NCI-H82 (cell line): ENCODE results near the gene CTNNA3.

Experiments
- DNase-seq: peaks from one replicate; lab custom pipeline; 2025; lab: John Stamatoyannopoulos, UW

Gene CTNNA3

DNA sequence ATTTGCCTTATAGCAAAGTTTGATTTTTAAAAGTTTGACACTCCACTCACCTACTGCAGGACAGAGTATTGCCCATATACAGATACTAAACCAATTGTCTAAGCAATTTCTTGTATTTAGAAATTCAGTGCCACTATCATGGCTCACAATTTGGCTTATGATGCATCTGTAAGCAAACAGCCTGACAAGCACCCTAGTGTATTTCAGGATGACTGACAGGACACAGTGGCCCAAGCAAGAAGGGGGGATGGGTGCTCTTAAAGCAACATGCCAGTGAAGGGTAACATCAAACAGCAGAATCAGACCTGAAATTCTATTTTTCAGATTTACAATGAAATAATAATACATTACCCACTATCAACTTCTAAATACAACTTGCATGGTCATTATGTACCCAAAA lies 30.5 kb downstream of the CTNNA3 start:
- peak; percentile 45 for DNase-seq

- DNase-seq: no peak
These were observed 31.1 kb downstream of the CTNNA3 start for GRCh38 chr10:67664942-67665341.

GRCh38 chr10:67663449-67664087 lies 32.4 kb downstream of the CTNNA3 start:
- no peak for DNase-seq

GRCh38 chr10:67662415-67662814 lies 33.6 kb downstream of the CTNNA3 start:
- DNase-seq: no peak

- no peak for DNase-seq
These were observed 36.5 kb downstream of the CTNNA3 start for GRCh38 chr10:67659497-67659896.

DNA sequence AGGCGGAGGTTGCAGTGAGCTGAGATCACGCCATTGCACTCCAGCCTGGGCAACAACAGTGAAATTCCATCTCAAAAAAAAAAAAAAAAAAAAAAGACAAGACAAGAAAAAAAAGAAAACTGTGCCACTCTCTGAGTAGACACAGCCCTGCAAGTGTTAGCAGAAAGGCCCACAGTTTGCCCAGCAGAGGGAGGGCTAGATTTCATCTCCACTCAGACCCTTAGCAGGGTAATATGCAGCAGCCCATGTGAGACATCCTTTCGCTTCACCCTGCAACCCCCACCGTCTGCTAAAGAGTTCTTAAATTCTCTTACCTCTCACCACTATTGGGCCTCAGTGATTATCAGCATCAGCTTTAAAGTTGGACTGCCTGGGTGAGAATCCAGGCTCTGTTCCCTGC lies 38.2 kb downstream of the CTNNA3 start:
- peak; percentile 38 for DNase-seq

- no peak for DNase-seq
These were observed 45.4 kb downstream of the CTNNA3 start for GRCh38 chr10:67650558-67650957.

- no peak for DNase-seq
These were observed 47.3 kb downstream of the CTNNA3 start for GRCh38 chr10:67648613-67649229.

DNA sequence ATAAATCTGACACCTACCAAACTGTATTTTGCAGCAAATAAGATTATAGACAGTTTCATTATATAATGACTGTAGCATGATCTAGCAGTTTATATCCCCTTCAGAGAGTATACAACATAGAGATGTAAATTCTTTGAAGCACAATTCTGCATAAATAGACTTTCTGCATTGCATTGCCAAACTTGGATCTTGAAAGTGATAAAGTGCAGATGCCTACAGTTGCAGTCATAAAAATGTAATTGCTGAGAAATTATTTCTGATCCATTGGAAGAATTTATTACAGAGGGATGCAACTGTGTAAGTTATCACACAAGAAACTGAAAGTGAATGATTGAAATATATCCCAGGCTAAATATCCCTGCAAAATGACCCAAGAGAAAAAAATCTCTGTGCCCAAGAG lies 65.1 kb downstream of the CTNNA3 start:
- DNase-seq: no peak

DNA sequence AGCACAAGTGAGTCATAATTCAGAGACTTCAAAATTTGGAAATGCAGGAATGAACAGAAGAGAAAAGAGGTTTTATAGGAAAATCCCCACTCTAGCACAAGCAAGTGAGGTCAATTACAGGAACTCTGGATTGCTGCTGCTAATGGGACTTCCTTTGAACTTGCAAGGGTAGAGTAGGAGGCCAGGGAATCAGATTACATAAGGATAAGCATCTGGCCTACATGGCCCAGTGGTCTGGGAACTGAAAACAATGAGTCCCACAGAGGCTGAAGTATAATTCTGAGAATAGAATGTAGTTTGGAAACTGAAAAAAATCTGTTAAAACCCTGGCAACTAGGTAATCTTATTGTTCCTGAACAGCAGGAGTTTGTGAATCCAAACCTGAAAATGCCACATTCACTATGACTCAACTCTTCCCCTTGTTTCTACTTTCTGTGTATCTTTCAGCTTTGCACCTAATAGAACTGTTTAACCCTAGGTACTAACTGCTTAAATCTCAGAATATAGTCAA lies 66.5 kb downstream of the CTNNA3 start:
- DNase-seq: peak; percentile 26

- DNase-seq: no peak
These were observed 73.0 kb downstream of the CTNNA3 start for GRCh38 chr10:67622984-67623383.

DNA sequence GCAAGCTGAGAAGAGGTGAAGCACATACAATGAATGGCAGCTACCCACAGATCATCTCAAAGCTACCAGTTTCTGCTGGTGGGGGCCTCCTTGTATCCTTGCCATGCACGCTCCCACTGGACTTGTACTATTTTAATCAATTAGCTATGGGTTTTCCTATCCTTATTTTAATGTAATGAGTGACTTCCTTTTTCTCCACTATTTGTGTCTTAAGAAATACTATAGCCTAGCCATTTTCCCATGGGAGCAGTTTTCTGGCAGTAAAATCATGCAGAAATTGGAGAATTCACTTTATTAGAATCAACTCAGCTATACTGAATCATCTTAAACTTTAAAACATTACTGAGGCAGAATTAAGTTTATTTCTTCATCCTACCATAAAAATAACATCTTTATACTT lies 73.5 kb downstream of the CTNNA3 start:
- no peak for DNase-seq

DNA sequence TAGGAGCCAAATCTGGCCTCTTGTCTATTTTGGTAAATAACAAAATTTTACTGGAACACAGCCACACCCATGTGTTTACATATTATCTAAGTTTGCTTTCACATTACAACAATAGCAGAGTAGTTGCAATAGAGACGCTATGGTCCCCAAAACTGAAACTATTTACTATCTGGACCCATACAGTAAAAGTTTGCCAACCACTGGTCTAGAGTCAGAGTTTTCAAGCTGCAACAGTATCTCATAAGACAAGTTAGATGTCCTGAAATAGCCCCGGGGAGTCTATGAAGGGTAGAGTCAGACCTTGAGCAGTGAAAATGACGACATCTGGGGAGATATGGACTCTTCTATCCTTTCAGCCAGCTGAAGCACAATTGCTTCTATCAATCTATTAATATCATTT lies 74.2 kb downstream of the CTNNA3 start:
- no peak for DNase-seq

GRCh38 chr10:67618116-67618515 lies 77.9 kb downstream of the CTNNA3 start:
- no peak for DNase-seq

- DNase-seq: no peak
These were observed 83.1 kb downstream of the CTNNA3 start for GRCh38 chr10:67612577-67613537.

DNA sequence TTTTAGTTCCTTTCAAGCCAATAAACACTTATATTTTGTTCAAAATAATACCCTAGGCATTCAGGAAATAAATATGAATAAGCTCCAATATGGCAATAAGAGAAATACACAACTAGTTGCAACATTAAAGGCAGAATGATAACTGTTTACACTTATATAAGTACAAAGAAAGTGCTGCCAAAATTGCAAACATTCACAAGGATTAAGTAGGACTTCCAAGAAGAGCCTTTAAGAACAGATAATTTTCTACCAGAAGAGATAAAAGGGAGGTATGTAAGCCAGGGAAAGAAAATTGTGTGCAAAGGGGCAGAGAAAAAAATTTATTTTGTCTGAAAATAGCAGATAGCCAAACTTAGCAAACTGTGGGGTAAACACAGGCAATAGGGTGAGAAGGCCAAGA lies 83.8 kb downstream of the CTNNA3 start:
- no peak for DNase-seq

DNA sequence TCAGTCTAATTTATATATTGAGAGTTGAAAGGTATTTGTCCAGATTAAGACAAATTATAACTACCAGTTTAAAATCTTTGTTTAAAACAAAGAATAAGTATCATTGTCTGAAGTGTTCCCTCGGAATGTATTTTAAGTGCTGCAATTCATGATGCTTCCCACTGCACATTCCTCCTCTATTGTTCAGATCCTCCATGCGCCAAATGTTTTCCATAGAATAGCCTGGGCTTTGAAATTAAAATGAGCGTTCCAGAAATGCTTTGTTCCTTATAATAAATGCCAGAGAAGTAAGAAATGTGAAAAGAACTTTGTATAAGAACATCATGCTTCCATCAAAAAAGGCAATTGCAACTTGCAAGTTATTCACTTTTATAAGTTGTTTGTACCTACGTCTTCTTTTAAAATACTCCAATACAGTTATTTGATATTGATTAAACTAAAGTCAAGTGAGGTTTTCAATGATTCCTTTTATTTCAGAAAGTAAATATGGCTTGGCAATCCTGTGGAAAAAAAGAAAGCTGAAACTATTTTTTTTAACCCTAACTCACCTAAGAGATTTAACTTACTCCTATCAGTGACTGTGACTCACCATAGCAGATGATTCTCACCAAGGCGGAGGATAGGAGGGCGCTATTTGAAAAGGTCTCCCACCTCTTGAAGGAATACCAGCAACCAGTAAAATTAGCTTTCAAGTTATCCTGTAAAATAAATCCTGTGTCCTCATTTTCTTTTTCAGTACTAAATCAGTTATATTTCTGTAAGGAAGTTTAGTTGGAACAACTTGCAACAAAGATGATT lies 85.8 kb downstream of the CTNNA3 start:
- DNase-seq: no peak

DNA sequence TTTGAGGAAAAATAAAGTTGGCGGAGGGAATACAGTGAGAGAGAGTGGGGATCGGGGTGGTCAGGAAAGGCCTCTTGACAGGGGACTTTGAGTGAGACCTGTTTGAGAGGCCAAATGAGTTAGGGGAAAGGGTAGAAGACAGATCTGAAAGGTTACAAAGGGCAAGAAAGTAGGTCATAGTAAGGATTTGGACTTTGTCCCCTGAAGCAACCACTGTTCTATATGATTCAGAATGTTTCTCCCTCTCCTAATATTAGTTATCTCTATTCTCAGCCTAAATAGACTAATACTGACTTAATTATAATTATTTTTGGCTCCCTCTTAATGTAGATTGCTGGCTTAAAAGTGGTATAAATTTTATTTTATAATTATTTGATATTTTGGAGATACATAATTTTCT lies 88.0 kb downstream of the CTNNA3 start:
- no peak for DNase-seq

DNA sequence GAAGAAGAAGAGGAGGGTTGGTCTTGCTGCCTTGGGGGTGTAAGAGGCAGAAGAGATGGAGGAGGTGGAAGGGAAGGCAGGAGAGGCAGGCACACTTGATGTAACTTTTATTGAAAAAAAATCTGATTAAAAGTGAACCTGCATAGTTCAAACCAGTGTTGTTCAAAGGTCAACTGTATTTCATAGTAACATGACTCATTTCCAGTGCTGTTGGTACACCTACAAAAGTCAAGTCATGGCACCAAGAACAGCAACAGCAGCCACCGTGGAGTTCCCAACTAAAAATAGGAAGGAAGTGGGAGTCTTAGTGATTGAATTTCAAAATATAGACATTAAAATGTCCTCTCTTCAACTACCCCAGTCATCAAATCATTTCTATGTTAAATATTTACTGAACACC lies 88.5 kb downstream of the CTNNA3 start:
- no peak for DNase-seq

DNA sequence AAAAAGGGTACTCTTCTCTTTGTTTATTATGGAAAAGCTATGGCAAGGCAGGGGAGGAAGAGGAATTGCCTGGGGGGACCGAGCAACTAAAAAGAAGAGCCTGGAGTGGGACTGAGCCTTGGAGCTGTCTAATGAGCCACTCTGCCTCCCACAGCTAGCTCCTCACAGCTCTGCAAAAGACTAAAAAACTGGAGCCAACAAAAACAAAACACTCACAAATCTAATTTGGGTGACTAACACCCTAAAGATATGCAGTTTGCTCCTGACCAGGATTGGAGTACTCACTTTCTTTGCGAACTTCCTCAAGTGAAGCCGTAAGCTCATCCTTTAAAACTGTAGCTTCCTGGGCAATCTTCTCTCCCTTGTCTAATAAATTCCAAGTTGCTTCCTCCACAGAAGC lies 89.4 kb downstream of the CTNNA3 start:
- no peak for DNase-seq

DNA sequence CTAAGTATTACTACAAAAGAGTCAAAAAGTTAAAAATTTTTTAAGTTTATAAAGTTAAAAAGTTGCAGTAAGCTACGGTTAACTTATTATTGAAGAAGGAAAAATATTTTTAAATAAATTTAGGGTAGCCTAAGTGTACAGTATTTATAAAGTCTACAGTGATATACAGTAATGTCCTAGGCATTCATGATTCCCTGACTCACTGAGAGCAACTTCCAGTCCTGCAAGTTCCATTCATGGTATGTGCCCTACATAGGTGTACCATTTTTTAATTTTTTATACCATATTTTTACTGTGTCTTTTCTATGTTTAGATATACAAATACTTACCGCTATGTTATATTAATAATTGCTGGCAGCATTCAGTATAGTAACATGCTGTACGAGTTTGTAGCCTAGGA lies 92.3 kb downstream of the CTNNA3 start:
- DNase-seq: no peak

DNA sequence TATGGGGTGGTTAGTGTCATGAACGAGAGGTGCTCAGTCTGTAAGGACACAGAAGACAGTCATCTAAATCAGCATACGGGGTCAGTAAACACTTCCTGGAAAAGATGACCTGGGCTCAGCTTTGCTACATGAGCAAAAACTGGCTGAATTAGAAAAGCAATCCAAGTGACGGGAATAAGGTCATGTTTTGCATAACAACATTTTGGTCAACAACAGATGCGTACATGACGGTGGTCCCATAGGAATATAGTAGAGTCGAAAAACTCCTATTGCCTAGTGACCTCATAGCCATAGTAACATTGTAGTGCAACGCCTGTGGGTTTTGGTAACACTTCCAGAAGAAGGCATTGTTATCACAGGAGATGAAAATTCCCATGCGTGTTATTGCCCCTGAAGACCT lies 92.9 kb downstream of the CTNNA3 start:
- no peak for DNase-seq
